Neutrophil (primary cell): ENCODE measurements around the gene ATF4.

ENCODE experiments used
- H3K27ac ChIP-seq: fragments of 200-600 bp; sonication (generic); 2 replicates; pipeline ENCODE4 v1.5.1; 2016; ENCODE audit warnings: mild to moderate bottlenecking, moderate library complexity
- H3K27me3 ChIP-seq: fragments of 200-600 bp; sonication (generic); 2 replicates; pipeline ENCODE4 v1.6.0; 2016; ENCODE audit warnings: mild to moderate bottlenecking
- H3K36me3 ChIP-seq: fragments of 200-600 bp; sonication (generic); 2 replicates; pipeline ENCODE4 v1.5.1; 2017
- H3K4me1 ChIP-seq, 2 experiments: fragments of 200-600 bp in 1 of 2; sonication (generic) in 1 of 2; 1 replicate in 1 of 2; 2 replicates in 1 of 2; pipeline versions ENCODE4 v1.5.1 to v1.6.1; 2013 to 2016; ENCODE audit warnings: low read depth in 1 of 2, low read length in 1 of 2, mild to moderate bottlenecking in 1 of 2, moderate library complexity in 1 of 2; ENCODE audit not compliant: control insufficient read depth in 1 of 2, insufficient read depth in 1 of 2
- H3K4me3 ChIP-seq, 2 experiments: fragments of 200-600 bp in 1 of 2; sonication (generic) in 1 of 2; 1 replicate in 1 of 2; 2 replicates in 1 of 2; pipeline ENCODE4 v1.5.1; 2013 to 2016; ENCODE audit warnings: low read depth in 1 of 2, low read length in 1 of 2, mild to moderate bottlenecking in 1 of 2, moderate library complexity in 1 of 2
- H3K9me3 ChIP-seq: fragments of 200-600 bp; sonication (generic); 2 replicates; pipeline ENCODE4 v1.5.1; 2016
- TF ChIP-seq, protein P1 (sequence below): fragments of 200-600 bp; sonication (generic); IDR thresholded peaks from 2 replicates; pipeline ENCODE4 v1.5.1; 2016; ENCODE audit warnings: antibody characterized with exemption

ATF4 gene

DNA sequence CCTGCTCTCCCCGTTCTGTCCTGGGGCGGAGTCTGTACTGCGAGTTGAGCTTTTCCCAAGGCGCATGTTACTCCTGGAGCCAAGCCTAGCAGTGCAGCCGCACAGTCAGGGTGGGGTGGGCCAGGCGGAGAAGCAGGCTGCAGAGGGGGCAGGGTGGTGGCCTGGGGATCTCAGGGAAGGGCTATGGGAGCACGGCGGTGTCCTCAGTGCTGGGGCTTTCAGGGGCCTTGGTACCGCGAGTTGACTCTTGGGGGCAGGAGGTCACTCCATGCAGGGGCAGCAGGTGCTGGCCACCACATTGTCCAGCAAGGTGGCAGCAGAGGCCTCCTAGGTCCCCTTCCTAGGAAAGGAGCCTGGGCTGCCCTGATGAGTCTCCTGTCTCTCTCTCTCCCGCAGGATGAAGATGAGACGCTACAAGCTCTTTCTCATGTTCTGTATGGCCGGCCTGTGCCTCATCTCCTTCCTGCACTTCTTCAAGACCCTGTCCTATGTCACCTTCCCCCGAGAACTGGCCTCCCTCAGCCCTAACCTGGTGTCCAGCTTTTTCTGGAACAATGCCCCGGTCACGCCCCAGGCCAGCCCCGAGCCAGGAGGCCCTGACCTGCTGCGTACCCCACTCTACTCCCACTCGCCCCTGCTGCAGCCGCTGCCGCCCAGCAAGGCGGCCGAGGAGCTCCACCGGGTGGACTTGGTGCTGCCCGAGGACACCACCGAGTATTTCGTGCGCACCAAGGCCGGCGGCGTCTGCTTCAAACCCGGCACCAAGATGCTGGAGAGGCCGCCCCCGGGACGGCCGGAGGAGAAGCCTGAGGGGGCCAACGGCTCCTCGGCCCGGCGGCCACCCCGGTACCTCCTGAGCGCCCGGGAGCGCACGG lies 33.2 kb upstream of the ATF4 start:
- TF ChIP-seq, protein P1, sequence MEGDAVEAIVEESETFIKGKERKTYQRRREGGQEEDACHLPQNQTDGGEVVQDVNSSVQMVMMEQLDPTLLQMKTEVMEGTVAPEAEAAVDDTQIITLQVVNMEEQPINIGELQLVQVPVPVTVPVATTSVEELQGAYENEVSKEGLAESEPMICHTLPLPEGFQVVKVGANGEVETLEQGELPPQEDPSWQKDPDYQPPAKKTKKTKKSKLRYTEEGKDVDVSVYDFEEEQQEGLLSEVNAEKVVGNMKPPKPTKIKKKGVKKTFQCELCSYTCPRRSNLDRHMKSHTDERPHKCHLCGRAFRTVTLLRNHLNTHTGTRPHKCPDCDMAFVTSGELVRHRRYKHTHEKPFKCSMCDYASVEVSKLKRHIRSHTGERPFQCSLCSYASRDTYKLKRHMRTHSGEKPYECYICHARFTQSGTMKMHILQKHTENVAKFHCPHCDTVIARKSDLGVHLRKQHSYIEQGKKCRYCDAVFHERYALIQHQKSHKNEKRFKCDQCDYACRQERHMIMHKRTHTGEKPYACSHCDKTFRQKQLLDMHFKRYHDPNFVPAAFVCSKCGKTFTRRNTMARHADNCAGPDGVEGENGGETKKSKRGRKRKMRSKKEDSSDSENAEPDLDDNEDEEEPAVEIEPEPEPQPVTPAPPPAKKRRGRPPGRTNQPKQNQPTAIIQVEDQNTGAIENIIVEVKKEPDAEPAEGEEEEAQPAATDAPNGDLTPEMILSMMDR = no peak
- H3K4me3 ChIP-seq = no peak overlapping the region
- H3K4me1 ChIP-seq = peaks cover 7 to 12% of the 10 kb centered on the region in 2 experiments
- no peaks in the 10 kb centered on the region for H3K27me3 ChIP-seq
- no peaks in the 10 kb centered on the region for H3K9me3 ChIP-seq
- no peaks in the 10 kb centered on the region for H3K36me3 ChIP-seq
- H3K27ac ChIP-seq = no peak overlapping the region

DNA sequence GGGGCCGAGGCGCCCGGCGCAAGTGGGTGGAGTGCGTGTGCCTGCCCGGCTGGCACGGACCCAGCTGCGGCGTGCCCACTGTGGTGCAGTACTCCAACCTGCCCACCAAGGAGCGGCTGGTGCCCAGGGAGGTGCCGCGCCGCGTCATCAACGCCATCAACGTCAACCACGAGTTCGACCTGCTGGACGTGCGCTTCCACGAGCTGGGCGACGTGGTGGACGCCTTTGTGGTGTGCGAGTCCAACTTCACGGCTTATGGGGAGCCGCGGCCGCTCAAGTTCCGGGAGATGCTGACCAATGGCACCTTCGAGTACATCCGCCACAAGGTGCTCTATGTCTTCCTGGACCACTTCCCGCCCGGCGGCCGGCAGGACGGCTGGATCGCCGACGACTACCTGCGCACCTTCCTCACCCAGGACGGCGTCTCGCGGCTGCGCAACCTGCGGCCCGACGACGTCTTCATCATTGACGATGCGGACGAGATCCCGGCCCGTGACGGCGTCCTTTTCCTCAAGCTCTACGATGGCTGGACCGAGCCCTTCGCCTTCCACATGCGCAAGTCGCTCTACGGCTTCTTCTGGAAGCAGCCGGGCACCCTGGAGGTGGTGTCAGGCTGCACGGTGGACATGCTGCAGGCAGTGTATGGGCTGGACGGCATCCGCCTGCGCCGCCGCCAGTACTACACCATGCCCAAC lies 32.4 kb upstream of the ATF4 start:
- H3K4me1 ChIP-seq = peaks cover 7 to 12% of the 10 kb centered on the region in 2 experiments
- TF ChIP-seq, protein P1 = no peak
- no peaks in the 10 kb centered on the region for H3K36me3 ChIP-seq
- H3K27me3 ChIP-seq = no peaks in the 10 kb centered on the region
- no peak overlapping the region for H3K4me3 ChIP-seq
- H3K27ac ChIP-seq = no peak overlapping the region
- no peaks in the 10 kb centered on the region for H3K9me3 ChIP-seq

DNA sequence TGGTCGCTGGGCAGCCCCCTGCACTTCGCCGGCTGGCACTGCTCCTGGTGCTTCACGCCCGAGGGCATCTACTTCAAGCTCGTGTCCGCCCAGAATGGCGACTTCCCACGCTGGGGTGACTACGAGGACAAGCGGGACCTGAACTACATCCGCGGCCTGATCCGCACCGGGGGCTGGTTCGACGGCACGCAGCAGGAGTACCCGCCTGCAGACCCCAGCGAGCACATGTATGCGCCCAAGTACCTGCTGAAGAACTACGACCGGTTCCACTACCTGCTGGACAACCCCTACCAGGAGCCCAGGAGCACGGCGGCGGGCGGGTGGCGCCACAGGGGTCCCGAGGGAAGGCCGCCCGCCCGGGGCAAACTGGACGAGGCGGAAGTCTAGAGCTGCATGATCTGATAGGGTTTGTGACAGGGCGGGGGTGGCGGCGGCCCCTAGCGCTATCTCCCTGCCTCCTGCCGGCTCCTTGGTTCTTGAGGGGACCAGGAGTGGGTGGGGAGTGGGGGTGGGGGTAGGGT lies 31.7 kb upstream of the ATF4 start:
- Histone ChIP-seq H3K36me3 (no peaks in the 10 kb centered on the region), H3K4me3 (no peak overlapping the region), H3K27ac (no peak overlapping the region), H3K27me3 (no peaks in the 10 kb centered on the region), H3K4me1 (peaks cover 7 to 12% of the 10 kb centered on the region in 2 experiments), H3K9me3 (no peaks in the 10 kb centered on the region)
- TF ChIP-seq, protein P1 = no peak

DNA sequence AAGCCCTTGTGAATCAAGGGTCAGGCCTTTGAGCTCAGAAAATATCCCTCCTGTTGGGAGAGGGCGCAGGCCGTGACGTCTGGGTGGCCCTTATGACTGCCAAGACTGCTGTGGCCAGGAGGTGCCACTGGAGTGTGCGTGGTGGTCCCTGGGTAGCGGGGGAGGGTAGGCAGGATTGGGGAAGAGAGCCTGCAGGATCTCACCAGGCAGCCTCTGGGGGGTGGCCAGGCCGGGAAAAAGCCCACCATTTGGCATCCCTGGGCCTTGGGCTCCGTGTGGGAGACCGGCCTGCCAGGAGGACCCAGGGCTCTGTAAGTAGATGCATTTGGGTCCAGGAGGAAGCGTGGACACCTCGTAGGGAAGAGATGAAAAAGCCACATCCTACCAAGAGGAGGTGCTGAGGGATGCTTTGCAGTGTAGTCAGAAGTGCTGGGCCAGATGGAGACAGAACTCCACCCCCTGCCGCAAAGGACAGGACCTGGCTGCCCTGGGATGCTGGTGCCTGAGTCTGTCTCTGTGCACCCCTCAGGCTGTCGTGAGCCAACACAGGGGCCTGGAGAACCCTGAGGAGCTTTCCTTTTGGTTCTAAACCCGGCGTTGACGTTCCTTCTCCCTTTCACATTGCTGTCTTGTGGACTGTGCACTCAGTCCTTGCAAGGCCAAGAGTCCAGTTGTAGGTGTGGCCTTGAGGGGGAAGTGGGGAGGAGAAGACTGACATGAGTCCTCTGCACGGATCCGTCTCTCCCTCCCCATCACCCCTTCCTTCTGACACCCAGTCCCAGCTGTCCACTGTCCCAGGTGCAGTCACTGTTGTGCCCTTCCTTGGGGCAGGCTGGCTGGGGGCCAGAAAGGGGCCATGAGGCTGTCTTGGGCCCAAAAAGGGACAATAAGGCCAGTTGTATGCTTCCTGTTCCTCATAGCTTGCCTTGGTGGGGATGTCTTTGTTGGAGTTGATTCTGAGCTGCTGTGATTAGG lies 31.0 kb upstream of the ATF4 start:
- peak overlapping the region; percentile 68 for H3K27ac ChIP-seq
- H3K9me3 ChIP-seq = no peaks in the 10 kb centered on the region
- H3K27me3 ChIP-seq = no peaks in the 10 kb centered on the region
- H3K4me3 ChIP-seq = peak overlapping the region; percentile 36 to 38
- H3K4me1 ChIP-seq = peaks cover 7 to 12% of the 10 kb centered on the region in 2 experiments
- TF ChIP-seq, protein P1 = no peak
- no peaks in the 10 kb centered on the region for H3K36me3 ChIP-seq
